GM18505 (cell line): ENCODE measurements around the gene SUPT3H.

Source experiments
- ATAC-seq: cut with Tn5 transposase; IDR thresholded peaks from one replicate; pipeline ENCODE4 v1.9.1; 2021; ENCODE audit not compliant: unreplicated experiment
- POLR2A ChIP-seq: IDR thresholded peaks from 4 replicates; pipeline ENCODE4 v1.6.1; 2011; ENCODE audit warnings: borderline replicate concordance; ENCODE audit not compliant: insufficient read depth, insufficient read length; ENCODE audit errors: extremely low read depth

The SUPT3H gene

DNA sequence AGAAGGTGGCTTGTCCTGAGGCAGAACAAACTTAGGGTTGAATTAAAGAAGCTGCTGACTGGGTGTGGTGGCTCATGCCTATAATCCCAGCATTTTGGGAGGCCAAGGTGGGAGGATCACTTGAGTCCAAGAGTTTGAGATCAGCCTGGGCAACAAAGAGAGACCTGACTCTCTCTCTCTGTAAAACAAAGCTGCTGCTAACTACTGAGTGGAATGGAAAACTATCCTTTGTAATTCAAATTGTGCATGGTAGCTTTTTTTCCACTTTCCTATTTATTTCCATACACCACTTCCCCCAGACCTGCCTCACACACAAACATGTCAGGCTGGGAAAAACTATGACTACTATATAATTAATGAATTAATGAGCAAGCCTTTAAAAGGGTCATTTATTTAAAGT is 553.2 kb downstream of the SUPT3H start:
- TF ChIP-seq POLR2A: no peak
- no peak for ATAC-seq

DNA sequence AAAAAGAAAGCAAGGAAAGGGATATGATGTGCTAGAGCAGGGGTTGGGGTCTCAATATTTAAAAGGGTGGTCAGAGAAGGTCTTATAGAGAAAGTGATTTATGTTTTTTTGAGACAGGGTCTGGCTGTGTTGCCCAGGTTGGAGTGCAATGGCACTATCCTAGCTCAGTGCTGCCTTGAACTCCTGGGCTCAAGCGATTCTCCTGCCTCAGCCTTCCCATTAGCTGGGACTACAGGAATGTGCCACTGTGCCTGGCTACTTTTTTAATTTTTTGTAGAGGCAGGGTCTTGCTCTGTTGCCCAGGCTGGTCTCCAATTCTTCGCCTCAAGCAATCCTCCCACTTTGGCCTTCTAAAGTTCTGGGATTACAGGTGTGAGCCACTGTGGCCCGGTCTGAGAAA is 557.0 kb downstream of the SUPT3H start:
- ATAC-seq: no peak
- TF ChIP-seq POLR2A: no peak

DNA sequence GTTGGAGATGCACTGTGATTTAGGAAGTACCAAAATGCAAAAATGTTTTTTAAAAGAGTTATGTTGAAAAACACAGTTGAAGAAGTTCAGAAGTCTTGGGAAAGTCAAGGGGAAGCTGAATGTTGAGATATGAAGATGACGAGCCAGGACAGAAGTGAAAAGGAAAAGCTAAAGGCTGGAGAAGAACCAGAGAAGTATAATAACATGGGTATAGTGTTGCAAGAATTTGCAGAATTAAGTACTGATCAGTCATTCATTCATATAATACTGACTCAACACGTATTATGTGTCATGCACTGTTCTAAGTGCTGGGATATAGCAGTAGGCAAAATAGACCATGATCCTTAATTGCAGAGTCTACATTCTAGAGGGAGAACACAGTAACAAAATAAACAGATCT is 557.4 kb downstream of the SUPT3H start:
- no peak for TF ChIP-seq POLR2A
- no peak for ATAC-seq

DNA sequence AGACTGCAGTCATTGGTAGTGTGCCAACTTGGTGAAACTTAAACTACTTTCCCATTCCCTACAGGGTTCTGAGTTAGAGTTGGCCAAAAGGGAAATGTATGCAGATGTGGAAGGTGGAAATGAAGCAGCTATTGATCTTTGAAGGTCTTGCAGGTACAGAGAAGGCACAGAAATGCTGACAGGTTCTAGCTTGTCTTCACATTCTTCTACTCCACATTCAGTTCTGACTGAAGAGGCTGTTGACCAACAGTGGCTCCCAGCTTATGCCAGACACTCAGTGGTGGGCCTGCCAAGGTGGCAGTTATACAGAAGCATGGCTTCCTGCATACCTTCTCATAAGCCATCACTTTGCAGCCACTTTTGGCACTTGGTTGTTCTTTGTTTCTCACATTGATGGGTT is 566.3 kb downstream of the SUPT3H start:
- TF ChIP-seq POLR2A: no peak
- no peak for ATAC-seq

- no peak for ATAC-seq
- no peak for TF ChIP-seq POLR2A
Measured at GRCh38 chr6:44809258-44809657, 568.5 kb downstream of the SUPT3H start.

DNA sequence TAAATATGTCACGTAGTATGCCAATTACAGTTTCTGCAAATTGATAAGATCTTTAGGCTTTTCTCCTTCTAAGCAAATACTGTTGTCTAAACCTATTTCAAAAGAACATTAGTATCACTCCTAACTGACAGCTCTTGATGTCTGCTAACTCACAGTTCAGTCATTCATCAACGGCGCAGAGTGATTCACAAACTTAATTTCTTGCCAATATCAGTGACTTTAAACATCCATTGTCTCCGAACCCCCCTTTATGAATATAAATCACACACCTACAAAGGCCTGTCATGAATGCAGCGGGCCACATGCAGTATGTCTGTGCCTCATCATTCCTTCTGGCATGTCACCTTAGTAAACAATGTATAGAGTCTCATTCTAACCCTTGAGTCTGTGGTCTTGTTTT is 569.6 kb downstream of the SUPT3H start:
- TF ChIP-seq POLR2A: no peak
- ATAC-seq: no peak

GRCh38 chr6:44806656-44807055 is 571.1 kb downstream of the SUPT3H start:
- TF ChIP-seq POLR2A: no peak
- ATAC-seq: no peak

GRCh38 chr6:44805238-44805846 is 572.4 kb downstream of the SUPT3H start:
- ATAC-seq: no peak
- TF ChIP-seq POLR2A: no peak

- ATAC-seq: no peak
- TF ChIP-seq POLR2A: no peak
Measured at GRCh38 chr6:44804546-44805159, 573.1 kb downstream of the SUPT3H start.

DNA sequence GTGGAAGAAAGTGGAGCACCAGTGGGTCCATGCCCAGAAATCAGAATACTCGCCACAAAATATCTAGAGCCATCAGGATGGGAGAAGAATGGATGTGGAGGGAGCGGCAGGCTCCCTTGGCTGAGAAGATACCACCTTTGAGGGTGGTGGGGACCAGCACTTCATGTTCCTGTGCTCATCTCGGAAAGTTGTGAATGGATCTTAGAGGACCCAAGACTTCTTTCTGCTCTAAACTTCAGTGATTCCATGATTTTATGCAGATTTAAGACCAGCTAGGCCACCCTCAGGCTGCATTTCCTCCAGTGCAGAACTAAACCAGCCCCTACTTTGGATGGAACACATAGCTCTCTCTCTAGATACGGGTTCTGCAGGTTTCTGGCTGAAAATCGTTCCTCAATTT is 573.7 kb downstream of the SUPT3H start:
- no peak for TF ChIP-seq POLR2A
- no peak for ATAC-seq

DNA sequence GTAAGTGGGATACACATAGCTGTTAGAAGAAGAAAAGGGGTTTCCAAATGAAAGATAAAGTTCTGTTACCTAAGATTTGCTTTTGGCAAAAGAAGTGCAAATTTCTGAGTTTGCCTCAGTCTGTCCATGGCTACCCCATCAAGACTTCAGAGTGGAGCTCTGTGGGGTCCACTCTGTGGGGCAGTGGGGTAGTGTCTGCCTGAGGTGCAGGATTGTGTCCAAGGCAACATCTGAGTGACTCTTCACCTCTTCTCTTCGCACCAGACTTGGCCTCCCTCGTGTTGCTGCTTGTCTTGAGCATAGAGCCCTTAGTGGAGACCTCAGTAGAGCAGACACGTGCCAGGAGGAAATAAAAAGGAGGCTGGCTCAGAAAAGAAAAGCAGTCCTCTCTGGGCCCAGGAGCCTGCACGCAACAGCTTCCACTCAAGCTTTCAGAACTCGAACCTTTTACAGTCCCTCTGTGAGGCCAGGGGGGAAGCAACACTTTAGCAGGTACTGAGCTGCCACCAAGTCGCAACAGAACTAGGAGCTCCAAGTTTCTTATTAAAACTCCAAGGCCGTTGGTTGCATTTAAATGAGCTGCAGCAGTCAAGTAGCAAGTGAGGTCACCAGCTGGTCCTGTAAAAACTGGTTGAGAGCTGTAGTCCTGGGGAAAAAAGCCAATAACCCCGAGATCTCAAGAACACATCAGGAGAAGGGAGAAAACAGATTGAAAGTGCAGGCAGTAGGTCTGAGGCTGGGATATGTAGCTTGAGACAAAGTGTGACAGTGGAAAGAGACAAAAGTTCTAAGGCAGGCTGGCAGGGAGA is 576.7 kb downstream of the SUPT3H start:
- no peak for ATAC-seq
- no peak for TF ChIP-seq POLR2A

DNA sequence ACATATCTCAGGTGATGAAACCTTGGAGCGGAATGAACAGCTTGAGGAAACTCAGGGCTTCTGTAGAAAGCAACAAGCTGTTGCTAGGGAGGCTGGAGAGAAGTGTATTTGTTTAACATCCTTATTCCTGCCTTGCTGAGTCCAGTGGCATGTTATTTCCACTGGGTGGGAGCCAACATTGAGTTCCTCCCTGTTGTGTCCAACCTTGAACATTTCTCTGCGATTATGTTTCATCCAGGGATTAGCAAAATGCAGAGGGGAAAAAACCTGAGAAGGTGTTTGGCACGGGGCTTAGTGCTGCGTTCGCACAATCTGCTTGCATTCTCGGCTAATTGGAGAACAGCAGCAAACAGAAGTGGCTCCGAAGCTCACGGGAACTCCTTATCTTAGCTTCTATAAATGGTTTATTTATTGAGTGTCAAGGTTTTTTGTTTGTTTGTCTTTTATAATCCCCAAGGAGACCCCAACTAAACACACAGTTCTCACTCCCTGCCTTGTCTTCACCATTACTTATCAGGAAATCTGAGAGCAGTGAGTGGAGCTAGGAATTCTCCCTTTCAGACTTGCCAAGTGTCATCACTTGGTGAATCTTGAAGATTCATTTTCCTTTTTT is 577.5 kb downstream of the SUPT3H start:
- ATAC-seq: no peak
- TF ChIP-seq POLR2A: no peak

DNA sequence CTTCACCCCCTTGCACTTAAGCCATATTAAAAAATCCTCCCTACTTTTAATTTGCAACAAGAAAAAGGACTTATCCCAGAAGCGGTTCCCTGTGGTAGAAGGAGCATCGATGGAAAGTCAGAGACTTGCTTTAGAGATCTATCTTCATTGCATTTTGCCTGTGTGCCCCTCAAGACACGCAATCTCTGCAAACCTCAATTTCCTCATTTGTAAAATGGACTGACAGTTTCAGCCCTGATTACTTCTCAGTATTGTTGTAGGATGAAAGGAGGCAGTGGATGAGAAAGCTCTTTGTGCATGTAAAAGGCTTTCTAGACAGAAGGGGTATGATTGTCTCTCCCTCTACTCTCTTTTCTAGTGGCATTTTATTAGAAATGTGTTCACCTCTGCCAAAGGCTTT is 580.0 kb downstream of the SUPT3H start:
- no peak for TF ChIP-seq POLR2A
- no peak for ATAC-seq
